ENCODE data around the gene BAIAP3.

DNA sequence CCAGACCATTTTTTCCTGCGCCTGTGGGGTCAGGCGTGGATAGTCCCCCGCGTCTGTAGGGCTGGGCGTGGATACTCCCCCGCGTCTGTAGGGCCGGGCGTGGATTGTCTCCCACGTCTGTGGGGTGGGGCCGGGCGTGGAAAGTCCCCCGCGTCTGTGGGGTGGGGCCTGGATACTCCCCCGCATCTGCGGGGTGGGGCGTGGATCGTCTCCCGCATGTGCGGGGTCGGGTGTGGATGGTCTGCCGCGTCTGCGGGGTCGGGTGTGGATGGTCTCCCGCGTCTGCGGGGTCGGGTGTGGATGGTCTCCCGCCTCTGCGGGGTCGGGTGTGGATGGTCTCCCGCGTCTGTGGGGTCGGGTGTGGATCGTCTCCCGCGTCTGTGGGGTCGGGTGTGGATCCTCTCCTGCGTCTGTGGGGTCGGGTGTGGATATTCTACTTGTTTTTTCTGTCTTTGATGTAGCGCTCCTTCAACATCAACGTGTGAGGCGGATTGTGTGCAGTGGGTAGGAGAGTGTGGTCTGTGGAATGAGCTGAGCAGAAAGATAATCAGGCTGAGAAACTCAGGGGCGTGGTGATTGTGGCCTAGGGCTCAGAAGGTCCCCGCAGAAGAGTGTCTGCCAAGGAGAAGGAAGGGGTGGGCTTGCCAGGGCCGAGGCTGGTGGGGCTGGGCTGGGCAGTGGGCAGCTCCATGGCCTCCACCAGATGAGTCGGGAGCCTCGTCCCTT is 21.5 kb downstream of the BAIAP3 start:
- TF ChIP-seq EZH2 (IDR thresholded peaks at IDR 0.05; ENCODE audit: borderline replicate concordance, insufficient read depth, low read length, poor library complexity, severe bottlenecking) (no peak), EP300 (conservative IDR thresholded peaks at IDR 0.05; ENCODE audit: poor library complexity, severe bottlenecking) (no peak), RAD21 (conservative IDR thresholded peaks at IDR 0.05) (no peak), CTCF (IDR thresholded peaks at IDR 0.05; ENCODE audit: poor library complexity, severe bottlenecking) (no peak), MXI1 (conservative IDR thresholded peaks at IDR 0.05; ENCODE audit: poor library complexity, severe bottlenecking) (no peak), TAF1 (IDR thresholded peaks at IDR 0.05; ENCODE audit: low read depth) (no peak)
- TF ChIP-seq, protein P1, sequence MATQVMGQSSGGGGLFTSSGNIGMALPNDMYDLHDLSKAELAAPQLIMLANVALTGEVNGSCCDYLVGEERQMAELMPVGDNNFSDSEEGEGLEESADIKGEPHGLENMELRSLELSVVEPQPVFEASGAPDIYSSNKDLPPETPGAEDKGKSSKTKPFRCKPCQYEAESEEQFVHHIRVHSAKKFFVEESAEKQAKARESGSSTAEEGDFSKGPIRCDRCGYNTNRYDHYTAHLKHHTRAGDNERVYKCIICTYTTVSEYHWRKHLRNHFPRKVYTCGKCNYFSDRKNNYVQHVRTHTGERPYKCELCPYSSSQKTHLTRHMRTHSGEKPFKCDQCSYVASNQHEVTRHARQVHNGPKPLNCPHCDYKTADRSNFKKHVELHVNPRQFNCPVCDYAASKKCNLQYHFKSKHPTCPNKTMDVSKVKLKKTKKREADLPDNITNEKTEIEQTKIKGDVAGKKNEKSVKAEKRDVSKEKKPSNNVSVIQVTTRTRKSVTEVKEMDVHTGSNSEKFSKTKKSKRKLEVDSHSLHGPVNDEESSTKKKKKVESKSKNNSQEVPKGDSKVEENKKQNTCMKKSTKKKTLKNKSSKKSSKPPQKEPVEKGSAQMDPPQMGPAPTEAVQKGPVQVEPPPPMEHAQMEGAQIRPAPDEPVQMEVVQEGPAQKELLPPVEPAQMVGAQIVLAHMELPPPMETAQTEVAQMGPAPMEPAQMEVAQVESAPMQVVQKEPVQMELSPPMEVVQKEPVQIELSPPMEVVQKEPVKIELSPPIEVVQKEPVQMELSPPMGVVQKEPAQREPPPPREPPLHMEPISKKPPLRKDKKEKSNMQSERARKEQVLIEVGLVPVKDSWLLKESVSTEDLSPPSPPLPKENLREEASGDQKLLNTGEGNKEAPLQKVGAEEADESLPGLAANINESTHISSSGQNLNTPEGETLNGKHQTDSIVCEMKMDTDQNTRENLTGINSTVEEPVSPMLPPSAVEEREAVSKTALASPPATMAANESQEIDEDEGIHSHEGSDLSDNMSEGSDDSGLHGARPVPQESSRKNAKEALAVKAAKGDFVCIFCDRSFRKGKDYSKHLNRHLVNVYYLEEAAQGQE (IDR thresholded peaks at IDR 0.05; ENCODE audit: borderline replicate concordance): no peak

Data from neural cell (in vitro differentiated cells).